Nucleus accumbens (tissue), 56 donors: ENCODE results near the gene ORM2.

Experiments
- DNase-seq, 56 donors: peaks; one replicate each; lab custom pipeline; 2025; lab: John Stamatoyannopoulos, UW

Gene ORM2

DNA sequence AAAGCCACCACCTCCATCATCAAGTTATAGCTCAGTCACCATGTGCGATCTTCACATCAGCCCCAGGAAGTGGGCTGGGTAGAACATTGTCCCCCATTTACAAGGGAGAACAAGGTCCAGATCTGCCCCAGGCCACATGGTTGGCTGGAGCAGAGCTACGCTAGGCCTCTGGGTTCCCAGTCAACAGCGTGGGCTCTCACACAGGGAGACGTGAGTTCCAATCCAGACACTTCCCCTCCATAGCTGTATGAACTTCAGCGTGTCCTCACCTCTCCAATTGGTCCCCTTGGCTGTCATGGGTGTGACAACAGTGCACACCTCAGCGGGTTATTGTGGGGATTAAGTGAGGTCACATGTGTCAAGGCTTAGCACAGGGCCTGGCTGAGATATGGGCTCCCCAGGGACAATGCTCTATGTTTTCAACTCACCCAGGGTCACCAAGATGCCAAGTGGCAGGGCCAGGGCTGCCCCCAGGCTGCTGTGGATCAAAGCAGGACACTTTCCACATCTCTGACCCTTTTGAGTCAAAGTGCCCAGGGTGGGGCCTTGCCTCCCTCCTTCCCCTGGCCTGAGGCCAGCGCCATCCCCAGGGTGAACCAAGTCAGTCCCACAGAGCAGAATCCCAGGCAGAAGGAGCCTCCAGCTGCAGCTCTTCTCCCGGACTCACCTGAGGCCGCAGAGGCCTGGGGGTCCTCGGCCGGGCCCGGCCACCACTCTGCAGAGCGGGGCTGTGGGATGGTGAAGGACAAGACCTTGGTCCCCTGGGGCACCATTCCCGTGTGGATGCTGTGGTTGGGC lies 38.3 kb downstream of the ORM2 start:
- DNase-seq, result no peak

DNA sequence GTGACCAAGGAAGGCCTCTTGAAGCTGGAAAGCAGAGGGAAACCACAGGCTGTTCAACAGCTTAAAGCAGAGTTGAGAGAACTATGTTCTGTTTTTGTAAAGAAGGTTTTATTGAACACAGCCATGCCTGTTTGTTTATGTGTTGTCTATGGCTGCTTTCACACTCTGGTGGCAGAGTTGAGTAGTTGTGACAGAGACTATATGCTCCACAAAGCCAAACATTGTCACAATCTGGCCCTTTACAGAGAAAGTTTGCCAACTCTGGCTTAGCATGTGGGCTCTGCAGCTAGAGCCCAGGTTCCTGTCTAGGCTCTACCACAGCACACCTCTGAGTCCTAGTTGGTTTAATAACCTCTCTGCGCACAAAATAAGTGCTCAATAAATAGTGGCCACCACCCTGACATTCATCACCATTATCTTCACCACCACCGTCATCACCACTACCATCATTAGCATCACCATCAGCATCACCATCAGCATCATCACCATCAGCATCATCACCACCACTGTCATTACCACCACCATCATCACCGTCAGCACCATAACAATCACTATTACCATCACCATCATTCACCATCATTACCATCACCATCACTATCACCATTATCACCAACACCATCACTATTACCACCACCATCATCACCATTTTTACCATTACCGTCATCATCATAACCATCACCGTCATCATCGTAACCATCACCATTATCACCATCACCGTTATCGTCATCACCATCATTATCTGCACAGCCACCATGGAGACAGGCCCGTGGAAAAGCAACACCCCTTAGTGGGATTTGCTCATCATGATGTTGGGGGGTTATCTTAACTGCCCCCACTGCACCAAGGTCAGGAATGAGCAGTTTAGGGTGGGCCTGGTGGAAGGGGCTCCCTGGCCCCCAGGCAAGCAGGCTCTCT lies 39.8 kb downstream of the ORM2 start:
- DNase-seq, result no peak

DNA sequence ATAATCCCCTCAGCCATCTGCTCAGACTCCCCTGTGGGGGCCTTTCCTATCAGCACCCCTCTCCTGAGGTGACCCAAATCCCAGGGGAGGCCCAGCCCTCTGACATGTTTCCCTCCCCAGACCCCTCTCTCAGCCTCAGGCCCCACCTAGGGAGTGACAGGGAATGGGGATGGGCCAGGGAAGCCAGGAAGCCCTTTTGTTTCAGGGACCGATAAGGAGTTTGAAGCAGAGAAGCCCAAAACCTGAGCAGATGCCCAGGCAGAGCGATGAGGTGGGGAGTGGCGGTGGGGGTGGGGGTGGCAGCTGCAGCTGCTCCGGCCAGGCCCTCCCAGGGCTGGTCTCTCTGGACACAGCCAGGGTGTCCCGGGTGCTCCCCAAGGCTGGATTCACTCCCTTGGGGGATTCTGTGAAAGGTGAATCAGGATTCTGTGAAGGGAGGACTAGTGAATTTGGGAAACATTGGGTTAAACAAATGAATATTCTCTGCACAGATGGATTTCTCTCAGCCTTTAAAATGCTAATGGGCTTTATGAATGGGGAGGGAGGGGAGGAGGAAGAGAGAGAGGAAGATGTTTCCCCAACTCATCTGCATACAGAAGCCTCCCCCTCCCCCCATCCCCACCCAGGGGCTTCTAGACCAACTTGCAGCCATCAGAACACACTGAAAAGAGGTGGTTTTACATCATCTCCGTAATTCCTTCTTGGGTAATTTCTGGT lies 40.7 kb downstream of the ORM2 start:
- peak in 33 of 56 donors; percentile 14 to 81 (median 44) for DNase-seq

DNA sequence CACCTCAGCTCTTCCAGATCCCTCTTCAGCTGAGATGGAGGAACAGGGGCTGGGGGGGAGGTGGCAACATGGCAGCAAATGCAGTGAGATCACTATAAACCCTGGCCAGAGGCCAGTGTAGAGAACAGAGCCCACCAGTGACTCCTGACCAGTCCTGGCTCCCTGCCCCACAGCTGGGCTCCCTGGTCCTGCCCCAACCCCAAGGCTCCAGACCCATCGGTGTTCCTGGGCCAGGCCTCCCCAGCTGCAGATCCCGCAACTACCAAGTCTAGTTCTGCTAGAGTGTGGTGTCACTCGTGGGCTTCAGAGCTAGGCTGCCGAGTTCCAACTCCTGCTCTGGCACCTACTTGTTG lies 41.3 kb downstream of the ORM2 start:
- DNase-seq, result peak in 54 of 56 donors; percentile 32 to 94 (median 83)

DNA sequence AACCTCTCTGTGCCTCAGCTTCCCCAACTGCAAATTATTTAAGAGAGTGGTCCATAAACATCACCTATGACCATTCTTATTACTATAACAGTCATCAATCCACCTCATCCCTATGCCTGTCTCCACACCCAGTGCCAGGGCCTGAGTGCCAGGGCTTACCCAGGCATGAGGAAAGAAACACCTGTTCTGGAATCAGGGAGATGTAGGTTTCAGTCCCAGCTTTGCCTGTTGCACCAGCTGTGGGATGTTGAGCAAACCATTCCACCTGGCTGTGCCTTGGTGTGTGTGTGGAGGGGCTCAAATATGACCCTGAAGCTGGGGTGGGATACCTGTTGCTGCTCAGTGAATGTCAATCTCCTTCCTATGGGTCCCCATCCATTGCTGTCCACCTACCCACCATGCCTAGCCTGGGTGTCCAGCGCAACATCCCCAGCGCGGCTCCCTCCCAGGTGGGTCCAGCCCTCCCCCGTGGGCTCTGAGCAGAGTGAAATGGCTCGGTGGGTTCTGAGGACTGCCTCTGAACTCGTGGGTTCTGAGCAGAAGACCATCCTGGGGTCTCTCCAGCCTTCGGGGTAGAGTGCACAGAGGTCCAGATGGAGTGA lies 41.8 kb downstream of the ORM2 start:
- peak in 2 of 56 donors; percentile 46 for DNase-seq

DNA sequence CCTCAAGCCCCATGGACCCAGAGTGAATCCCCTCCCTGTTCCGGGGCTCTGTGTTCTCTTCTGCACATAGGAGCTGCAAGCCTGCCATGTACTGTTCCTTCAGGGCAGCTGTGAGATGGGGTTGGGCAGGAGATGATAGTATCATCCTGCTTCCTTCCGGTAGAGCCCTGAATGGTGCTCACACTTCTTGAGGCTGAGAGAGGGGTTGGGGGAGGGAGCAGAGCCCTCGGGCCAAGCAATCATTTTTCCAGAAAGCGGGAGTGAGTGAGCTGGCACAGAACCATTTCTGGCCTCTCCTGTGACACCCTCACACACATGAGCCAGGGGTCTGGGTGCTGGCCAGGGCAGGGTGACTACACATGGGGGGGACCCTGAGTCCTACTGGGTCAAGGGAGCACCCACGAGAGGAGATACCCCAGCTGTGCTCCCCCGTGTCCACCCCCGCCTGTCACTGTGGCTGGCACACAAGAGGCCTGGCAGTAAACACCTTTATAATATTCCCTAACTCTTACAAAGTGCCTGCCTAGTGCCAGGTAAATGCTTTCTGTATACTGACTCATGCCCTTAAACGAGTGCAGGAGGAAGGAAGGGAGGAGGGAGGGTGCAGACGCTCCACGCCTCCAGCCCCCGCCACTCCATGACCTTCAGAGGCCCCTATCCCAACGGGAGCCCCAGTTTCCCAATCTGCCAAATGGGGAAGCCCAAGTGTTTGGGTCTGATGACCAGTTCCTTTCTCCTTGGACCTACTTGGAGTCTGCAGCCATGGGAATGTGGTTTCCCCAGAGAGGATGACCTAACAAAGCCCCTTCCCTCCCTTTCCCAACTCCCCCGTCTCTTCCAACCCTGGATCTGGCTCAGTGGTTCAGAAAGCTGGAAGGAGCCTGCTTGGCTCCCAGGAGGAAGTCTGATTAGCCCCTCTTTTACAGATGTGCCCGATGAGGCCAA lies 42.6 kb downstream of the ORM2 start:
- DNase-seq, result peak in 8 of 56 donors; percentile 17 to 48 (median 28)

DNA sequence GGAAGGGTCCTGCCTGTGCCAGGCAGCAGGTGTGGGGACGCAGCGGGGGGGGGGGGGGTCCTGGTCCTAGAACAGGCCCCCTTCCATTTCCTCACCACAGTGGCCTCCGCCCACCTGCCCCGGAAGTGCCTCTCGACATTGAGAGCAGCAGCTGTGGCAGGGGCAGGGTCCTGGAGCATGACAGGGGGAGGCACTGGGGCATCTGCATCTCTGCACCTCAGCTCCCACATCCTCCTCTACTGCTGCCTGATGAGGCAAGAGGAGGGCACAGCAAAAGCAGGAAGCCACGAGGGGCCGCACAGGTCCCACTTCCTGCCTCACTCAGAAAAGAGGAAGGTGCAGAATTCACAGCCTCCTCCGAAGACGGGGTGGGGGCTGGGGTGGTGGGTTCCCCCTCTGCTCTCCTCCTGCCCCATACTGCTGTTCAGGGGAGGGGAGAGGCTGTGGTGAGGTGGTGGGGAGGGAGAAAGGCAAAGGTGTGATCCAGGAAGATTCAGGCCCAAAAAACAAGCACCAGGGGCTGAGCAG lies 43.3 kb downstream of the ORM2 start:
- DNase-seq, result peak in 22 of 56 donors; percentile 10 to 56 (median 27)

DNA sequence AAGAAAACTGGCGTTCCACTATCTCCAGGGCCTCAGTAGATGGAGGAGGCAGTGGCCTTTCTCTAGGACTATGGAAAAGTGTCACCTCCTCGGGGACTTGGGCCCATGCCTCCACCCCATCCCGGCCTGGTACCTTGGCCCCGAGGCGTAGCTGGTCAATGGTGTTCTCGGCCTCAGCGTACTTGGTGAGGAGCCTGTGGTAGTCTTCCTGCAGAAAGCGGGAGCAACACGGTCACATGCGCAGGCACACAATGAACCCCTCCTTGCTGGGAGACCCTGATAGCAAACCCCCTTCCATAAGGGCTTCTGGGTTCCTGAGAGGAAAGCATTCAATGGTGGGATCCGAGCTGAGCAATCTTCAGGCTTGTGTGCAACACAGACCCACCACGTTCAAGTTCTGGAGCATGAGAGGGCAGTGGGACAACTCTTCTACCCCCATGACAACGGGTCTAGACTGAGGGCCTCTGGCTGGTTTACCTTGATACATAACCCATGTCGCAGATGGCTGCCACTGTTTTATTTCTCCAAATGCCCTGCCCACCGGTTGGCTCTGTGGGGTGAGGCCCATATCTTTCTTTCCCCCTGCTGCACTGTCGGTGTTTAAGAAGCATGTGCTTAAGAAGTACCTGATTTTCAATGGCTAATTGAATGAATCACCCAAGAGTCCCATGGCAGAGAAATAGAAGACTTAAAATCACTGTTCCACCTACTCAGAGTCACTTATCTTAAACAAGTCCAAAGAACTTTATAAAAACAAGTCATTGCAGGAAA lies 44.5 kb downstream of the ORM2 start:
- no peak for DNase-seq

DNA sequence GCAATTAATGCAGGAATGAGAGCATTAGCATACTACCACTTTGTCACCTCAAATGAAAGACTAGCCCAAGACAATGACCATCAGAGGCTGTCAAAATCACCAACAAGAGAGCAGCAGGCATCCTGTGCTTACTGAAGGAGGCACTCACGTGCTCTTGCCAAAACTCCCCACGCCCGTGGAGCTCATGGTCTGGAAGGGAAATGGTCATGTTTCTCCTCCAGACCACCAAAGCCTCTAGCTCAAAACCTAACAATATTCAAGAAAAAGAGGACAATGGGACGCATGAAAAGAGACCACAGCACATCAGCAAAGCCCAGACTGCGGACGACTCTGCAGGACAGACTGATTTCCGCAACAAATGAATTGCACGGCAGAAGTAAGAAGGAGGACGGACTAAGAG lies 45.3 kb downstream of the ORM2 start:
- no peak for DNase-seq

DNA sequence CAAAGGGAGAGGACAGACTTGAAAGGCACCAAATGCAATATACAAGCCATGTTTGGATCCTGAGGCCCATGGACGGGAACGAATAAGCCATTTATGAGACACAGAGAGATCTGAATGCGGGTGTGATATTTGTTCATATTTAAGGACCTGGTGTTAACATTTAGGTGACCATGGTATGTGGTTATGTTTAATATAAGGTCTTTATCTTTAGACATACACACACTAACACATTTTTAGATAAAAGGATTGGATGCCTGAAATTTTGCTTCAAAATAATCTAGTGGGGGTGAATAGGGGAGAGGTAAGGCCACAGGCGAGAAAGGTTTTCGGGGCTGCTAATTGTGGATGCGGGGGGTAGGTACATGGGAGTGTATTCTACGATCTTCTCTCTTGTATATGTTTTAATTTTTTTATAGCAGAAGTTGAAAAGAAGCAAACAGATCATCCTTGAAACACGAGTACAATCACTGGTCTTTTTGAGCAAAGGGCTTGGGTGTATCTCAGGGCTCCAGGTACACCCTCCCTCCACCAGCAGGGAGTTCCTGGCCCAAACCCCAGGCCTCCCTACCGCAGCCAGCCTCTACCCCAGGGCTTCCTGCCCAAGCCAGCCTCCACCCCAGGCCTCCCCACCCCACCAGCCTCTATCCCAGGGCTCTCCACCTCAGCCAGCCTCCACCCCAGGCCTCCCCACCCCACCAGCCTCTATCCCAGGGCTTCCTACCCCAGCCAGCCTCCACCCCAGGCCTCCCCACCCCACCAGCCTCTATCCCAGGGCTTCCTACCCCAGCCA lies 45.9 kb downstream of the ORM2 start:
- no peak for DNase-seq

DNA sequence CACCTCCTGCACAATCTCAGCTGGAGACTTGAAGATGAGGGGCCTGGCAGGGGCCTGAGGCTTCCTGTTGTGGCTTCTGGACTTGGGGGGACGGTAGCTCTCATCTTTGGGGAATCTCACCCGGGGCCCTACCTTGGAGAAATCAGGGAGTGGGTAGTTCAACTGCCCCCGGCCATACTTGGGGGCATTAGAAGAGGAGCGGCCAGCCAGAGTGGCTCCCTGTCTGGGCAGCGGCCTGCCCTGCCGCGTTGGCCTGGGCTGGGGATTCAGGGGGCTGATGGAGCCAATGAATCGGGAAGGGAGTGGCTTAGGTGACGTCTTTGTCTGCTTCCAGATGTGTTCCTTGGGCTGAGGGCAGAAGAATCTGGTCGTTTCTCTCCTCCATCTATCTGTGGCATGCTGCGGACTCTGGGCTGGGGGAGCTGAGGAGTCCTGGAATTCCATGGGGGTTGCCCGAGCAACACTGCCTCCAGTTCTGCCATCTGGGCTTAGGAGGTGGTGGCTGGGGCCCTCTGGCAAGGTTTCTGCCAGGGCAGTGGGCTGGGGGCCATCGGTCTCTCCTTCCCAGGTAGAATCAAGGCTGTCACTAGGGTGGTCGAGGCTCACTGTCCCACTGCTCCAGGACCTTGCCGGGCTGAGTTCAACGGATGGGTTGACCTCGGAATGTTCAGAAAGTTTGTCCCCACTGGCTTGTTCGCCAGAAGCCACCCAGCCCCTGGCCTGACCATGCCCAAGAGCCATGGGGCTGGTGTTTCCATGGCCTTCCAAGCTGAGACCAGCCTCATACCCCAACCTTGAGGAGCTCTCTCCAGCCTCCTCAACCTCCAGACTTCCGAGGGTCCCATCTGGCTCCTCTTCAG lies 47.1 kb downstream of the ORM2 start:
- DNase-seq, result no peak

DNA sequence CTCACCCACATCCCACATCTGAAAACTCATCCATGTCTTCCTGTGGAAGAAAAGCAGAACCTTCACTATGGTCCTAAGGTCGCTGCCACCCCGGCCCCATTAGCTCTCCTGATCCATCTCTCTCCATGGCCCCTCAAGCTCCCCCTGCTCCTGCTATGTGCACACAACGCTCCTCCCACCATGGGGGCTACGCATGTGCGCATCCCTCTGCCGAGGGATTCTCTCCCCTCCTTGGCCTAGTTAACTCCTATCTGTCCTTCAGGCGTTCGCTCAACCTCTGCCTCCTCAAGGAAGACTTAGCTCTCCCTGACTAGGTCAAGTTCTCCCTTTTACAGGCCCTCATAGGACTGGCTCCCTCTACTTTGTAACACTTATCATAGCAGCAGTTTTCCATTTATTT lies 48.3 kb downstream of the ORM2 start:
- no peak for DNase-seq

DNA sequence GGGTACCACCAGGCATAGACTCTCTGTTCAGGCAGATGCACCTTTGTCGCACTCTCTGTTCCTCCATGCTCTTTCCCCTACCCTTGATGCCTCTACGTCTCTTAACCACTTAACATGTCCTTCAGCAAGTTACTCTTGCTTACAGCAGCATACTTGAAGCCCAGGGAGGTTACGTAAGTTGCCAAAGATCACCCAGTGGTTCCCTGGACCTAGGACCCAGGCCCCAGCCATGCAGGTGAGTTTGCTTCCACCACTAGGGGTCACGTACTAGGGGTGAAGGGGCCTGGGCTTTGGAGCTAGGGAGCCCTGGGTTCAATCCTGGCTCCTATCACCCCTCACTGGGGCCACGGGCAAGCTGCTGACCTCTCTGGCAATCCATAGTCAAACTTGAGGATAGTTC lies 49.2 kb downstream of the ORM2 start:
- DNase-seq, result no peak
